ENCODE data around the gene RET.
"Not testable (repeated sequence)": the region's sequence is repeated elsewhere in the genome, so short reads cannot be mapped to it uniquely, and the experiment has no call there.

Gene RET

DNA sequence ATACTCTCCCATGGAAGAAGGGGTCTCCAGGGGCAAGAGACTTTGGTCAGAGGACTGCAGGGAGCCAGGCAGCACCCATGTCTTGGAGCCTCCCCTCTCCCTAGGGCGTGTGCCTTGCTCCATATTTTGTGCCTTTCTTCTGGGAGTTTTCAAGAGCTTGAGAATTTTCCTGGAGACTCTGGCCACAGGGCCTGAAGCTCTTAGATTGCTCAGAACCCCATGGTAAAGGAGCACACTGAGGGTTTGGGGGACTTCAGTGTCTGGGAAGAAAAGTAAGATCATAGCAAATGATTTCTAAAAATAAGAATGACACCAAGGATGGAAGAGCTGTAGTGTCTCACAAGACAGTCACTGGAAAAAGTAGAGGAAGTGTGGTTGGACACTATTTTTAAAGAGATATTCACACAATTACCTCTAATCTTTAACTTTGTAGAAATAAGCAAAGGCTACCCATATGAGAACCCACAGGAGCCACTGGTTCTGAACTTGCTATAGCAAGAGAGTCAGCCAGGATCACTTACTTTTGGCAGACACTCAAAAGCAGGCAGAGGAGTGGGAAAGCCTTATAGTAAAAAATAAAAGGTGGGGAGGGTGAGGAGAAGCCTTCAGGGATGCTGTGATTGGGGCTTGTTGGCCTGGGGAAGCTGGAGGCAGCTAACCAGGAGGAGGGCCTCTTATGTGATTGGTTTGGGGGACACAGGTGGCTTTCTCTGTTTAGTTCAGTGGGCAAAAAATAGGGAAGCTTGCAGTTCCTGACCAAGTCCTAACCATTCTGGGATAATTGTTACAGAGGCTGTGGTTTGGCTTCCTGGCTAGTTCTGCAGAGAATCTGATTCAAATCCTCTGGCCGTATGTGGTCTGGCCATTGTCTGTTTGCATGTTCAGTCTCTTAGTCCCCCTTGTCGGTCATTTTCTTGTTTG is 56.3 kb downstream of the RET start:
- in situ Hi-C loops (cut with MboI; ENCODE audit: low sequenced_read_pairs) = no loop called here
- DNase-seq (ENCODE audit: low spot score in 2 of 2) = no peak
- Histone ChIP-seq H3K36me3 (replicated peaks) (no peaks in the 10 kb centered on the region), H3K4me3 (no peak overlapping the region), H3K9me3 (no peaks in the 10 kb centered on the region), H3K27me3 (ENCODE audit: low read depth) (no peaks in the 10 kb centered on the region), H3K4me1 (peaks cover 4% of the 10 kb centered on the region)

DNA sequence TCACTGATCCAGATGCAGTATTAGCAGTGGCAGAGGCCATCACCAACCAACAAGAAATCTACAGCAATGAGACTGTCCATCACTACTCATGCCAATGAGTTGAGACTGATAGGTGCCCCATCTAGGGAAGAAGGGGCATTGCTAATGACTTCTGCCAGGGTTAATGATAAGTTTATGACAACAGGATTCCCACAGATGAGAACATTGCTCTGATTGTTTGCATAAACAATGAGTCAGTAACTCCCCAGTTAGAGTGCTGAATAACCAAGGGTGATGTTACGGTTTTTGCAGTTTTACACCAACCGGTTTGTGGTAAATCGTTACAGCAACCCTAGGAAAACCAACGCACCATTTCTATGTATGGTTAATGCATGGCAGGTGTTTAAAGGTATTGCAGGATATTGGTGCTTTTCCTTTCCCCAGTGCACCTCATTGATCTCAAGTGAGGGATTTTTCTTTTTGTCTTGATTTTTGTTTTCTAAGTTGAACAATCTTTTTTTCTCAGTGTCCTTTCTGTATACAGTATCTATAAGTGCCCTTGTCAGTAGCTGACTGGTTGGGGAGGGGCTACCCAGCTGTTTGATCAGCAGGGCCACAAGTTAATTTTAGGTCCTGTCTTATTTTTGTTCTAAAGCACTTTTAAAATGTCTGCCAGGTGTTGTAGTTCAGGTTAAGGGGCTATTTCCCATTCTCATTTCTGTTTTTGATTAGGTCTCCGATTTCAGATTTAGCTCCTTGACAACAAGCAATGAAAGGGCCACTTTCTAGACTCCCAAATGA is 57.4 kb downstream of the RET start:
- H3K4me3 ChIP-seq = no peak overlapping the region
- in situ Hi-C loops (cut with MboI; ENCODE audit: low sequenced_read_pairs) = no loop called here
- peaks cover 4% of the 10 kb centered on the region for H3K4me1 ChIP-seq
- H3K36me3 ChIP-seq (replicated peaks) = no peaks in the 10 kb centered on the region
- H3K27me3 ChIP-seq (ENCODE audit: low read depth) = no peaks in the 10 kb centered on the region
- no peaks in the 10 kb centered on the region for H3K9me3 ChIP-seq
- no peak for DNase-seq (ENCODE audit: low spot score in 2 of 2)

DNA sequence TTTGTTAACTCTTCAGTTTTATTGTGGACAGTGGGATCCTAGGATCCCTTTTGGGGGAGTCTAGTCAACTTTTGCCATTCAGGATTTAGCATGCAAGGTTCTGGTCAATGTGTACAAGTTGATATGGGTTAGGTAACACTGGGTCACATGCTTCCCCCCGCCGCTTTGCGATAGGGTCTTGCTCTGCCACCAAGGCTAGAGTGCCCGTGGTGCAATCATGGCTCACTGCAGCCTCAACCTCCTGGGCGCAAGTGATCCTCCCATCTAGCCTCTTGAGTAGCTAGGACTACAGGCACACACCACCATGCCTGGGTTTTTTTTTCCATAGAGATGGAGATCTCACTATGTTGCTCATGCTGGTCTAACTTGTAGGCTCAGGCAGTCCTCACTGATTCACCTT is 58.2 kb downstream of the RET start:
- H3K36me3 ChIP-seq (replicated peaks) = no peaks in the 10 kb centered on the region
- no peak for DNase-seq (ENCODE audit: low spot score in 2 of 2)
- no peaks in the 10 kb centered on the region for H3K9me3 ChIP-seq
- in situ Hi-C loops (cut with MboI; ENCODE audit: low sequenced_read_pairs) = no loop called here
- H3K4me1 ChIP-seq = peaks cover 12% of the 10 kb centered on the region
- H3K4me3 ChIP-seq = no peak overlapping the region
- H3K27me3 ChIP-seq (ENCODE audit: low read depth) = no peaks in the 10 kb centered on the region

DNA sequence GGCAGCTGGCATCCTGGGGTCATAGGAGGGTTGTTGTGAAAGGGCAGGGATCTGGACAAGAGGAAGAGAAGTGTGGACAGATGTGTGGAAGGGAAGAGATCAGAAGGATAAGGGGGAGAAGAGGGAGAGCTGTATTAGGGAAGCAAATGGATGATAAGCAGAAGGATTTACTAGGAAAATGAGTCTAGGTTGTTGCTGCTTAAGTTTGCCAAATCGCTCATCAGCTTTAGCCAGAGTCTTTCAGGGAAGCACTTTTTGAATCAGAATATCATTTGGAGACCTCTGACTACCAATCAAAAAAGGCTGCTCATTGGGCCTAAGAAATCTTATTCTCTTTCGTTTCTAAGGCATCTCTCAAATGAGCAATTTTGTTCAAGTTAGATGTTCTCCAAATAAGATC is 58.8 kb downstream of the RET start:
- Histone ChIP-seq H3K36me3 (replicated peaks) (no peaks in the 10 kb centered on the region), H3K4me1 (peaks cover 17% of the 10 kb centered on the region), H3K4me3 (no peak overlapping the region), H3K9me3 (no peaks in the 10 kb centered on the region), H3K27me3 (ENCODE audit: low read depth) (no peaks in the 10 kb centered on the region)
- in situ Hi-C loops (cut with MboI; ENCODE audit: low sequenced_read_pairs) = no loop called here
- no peak for DNase-seq (ENCODE audit: low spot score in 2 of 2)

DNA sequence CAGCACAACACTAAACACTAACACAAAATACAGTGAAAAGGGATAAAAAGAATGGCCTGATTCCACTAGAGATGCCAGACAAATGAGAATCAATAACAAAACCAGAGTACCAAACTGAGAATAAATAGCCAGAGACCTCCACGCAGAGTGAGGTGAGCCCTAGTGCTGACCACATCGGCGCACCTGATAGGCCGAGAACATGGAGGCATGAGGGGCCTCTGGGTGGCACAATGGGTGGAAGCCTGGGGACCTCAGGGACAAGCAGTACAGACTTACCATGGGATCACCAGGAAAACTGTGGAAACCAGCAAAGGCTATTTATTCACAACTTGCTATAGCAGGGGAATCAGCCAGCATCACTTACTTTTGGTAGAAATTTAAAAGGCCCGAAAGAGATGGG is 59.6 kb downstream of the RET start:
- no peak for DNase-seq (ENCODE audit: low spot score in 2 of 2)
- Histone ChIP-seq H3K4me1 (peaks cover 18% of the 10 kb centered on the region), H3K36me3 (replicated peaks) (no peaks in the 10 kb centered on the region), H3K4me3 (no peak overlapping the region), H3K9me3 (no peaks in the 10 kb centered on the region), H3K27me3 (ENCODE audit: low read depth) (no peaks in the 10 kb centered on the region)
- in situ Hi-C loops (cut with MboI; ENCODE audit: low sequenced_read_pairs) = no loop called here

DNA sequence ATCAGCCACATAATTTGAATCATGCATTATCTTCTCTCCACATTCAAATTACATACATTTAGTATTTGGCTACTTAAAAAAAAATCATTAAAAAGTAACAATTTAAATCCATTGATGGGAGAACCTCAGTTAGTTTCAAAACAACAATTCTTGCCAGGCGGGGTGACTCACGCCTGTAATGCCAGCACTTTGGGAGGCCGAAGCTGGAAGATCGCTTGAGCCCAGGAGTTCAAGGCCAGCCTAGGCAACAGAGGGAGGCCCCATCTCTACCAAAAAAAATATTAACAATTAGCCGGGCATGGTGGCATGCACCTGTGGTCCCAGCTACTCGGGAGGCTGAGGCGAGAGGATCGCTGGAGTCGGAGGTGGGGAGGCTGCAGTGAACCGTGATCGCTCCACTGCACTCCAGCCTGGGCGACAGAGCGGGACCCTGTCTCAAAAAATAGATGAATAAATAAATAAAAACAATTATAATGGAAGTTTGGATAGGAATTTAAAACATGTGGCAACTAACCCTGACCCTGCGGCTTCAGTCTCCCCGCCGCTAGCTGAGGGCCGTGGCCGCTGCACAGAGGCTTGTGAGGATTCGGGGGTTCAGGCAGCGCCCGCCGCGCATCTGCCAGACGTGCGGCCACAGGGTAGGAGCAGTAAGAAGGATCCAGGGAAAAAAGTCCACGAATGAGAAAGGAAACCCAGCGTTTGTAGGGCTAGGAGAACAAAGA is 60.3 kb downstream of the RET start:
- in situ Hi-C loops (cut with MboI; ENCODE audit: low sequenced_read_pairs) = no loop called here
- peaks cover 18% of the 10 kb centered on the region for H3K4me1 ChIP-seq
- no peak for DNase-seq (ENCODE audit: low spot score in 2 of 2)
- H3K4me3 ChIP-seq = peak overlapping the region; percentile 66
- H3K36me3 ChIP-seq (replicated peaks) = no peaks in the 10 kb centered on the region
- H3K27me3 ChIP-seq (ENCODE audit: low read depth) = no peaks in the 10 kb centered on the region
- no peaks in the 10 kb centered on the region for H3K9me3 ChIP-seq

DNA sequence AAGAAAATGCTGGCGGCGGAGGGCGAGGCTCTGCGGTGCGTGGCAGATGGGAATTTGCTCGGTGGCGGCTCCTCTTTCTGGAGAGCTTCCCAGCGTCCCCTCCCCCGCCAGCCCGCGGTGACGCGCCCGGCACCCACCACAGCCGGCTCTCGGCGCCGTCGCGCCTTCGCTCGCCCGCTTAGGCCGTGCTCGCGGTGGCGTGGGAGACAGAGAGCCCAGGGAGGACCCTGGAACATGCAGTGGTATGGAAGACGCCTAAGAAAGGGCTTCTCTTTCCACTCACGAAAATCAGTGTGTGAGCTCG is 60.8 kb downstream of the RET start:
- peak overlapping the region; percentile 66 for H3K4me3 ChIP-seq
- H3K36me3 ChIP-seq (replicated peaks) = no peaks in the 10 kb centered on the region
- in situ Hi-C loops (cut with MboI; ENCODE audit: low sequenced_read_pairs) = no loop called here
- peaks cover 18% of the 10 kb centered on the region for H3K4me1 ChIP-seq
- no peaks in the 10 kb centered on the region for H3K9me3 ChIP-seq
- DNase-seq (ENCODE audit: low spot score in 2 of 2) = peak; percentile 27 to 80
- H3K27me3 ChIP-seq (ENCODE audit: low read depth) = no peaks in the 10 kb centered on the region

DNA sequence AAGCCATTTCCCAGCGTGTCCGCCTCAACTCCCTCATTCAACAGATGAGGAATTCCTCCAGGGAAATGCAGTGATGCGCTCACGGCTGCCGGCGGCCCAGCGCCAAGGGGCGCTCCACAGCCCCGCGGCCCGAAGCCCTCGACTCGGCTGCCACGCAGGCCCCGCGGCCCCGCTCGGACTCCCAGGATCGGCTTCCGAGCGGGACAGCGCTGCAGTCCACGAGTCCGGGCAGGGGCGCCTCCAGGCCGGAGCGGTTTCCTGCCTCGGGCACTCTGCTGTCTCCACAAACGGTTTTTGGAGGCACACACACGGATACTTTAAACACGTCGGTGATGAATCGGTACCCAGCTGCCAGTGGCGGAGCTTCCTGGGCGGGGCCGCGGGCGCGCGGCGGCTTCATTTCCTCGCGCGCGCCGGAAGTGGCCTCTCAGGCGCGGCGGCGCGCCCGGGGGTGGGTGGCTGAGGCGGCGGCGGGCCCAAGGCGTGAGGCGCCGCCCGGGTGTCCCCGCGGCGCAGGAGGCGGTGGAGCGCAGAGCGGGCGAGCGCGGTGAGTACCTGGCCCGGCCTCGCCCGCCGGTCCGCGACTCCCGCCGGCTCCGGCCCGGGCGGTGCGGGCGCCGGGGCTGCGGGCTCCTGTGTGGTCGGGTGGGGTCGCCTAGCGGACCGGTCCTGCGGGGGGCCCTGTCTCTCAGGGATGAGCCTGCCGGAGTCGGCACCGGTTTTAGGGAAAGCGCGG is 61.3 kb downstream of the RET start, which contains the start of gene CSGALNACT2:
CSGALNACT2 (plus strand) TSS at position 425 of the 736 bp plus-strand sequence. CDS start 16,705 bp downstream, outside the sequence.
- Histone ChIP-seq H3K36me3 (replicated peaks) (no peaks in the 10 kb centered on the region), H3K4me1 (peaks cover 18% of the 10 kb centered on the region), H3K27me3 (ENCODE audit: low read depth) (no peaks in the 10 kb centered on the region), H3K9me3 (no peaks in the 10 kb centered on the region), H3K4me3 (peak within 1 kb of the TSS; percentile 66)
- DNase-seq (ENCODE audit: low spot score in 2 of 2) = peak; percentile 84 to 87
- in situ Hi-C loops (cut with MboI; ENCODE audit: low sequenced_read_pairs) = no loop called here

DNA sequence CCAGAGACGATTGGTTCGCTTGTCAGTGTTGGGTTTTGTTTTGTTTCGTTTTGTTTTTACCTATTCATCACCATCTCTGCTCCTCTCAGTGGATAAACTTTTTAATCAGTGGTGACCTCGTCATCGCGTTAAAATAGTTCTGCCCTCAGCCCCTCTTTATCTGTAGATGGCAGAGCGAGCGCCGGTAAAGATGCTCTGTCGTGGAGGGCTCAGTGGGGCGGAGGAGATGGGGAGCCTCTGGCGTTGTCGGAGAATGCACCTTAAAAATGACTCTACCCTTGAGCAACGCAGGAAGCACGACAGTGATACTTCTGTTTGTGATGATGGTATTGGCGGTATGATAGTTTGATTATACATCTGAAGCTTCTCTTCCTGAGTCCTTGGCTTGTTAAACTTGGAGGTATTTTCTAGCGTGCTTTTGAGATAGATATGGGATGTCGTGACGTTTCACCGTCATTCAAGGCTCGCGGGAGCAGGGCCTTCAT is 61.9 kb downstream of the RET start:
- peak; percentile 13 to 39 for DNase-seq (ENCODE audit: low spot score in 2 of 2)

DNA sequence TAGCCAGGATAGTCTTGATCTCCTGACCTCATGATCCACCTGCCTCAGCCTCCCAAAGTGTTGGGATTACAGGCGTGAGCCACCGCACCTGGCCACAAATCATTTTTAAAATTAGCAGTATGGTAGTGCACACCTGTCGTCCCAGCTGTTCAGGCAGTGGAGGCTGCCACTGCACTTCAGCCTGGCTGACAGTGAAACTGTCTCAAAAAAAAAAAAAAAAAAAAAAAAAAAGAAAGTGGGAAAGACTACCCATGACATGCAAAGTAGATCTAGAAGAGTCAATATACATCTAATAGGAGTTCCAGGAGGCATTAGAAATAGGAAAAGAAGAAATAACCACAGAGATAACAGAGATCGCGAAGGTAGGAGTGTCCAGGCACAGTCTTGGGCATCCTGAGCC is 64.6 kb downstream of the RET start:
- no peak for DNase-seq (ENCODE audit: low spot score in 2 of 2)
- Histone ChIP-seq H3K4me1 (peaks cover 21% of the 10 kb centered on the region), H3K4me3 (no peak overlapping the region), H3K36me3 (replicated peaks) (no peaks in the 10 kb centered on the region), H3K27me3 (ENCODE audit: low read depth) (no peaks in the 10 kb centered on the region), H3K9me3 (no peaks in the 10 kb centered on the region)
- in situ Hi-C loops (cut with MboI; ENCODE audit: low sequenced_read_pairs) = no loop called here

More for the DNA sequence above, 61.9 kb downstream of the RET start:
- in situ Hi-C loops (cut with MboI; ENCODE audit: low sequenced_read_pairs) = no loop called here
- no peaks in the 10 kb centered on the region for H3K9me3 ChIP-seq
- peaks cover 18% of the 10 kb centered on the region for H3K4me1 ChIP-seq
- no peaks in the 10 kb centered on the region for H3K36me3 ChIP-seq (replicated peaks)
- no peaks in the 10 kb centered on the region for H3K27me3 ChIP-seq (ENCODE audit: low read depth)
- H3K4me3 ChIP-seq = peak overlapping the region; percentile 66

DNA sequence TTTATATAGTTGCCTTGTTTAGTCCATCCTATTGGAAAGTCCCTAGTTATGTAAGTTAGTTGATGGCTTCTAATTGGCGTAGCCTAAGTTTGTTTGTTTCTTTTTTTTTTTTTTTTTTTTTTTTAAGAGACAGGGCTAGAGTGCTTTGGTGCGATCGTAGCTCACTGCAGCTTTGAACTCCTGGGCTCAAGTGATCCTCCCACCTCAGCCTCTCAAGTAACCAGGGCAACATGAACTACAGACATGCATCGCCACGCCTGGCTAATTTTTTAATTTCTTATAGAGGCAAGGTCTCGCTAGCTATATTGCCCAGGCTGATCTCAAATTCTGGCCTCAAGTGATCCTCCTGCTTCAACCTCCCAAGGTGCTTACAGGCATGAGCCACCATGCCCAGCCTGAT is 68.4 kb downstream of the RET start:
- no peaks in the 10 kb centered on the region for H3K36me3 ChIP-seq (replicated peaks)
- in situ Hi-C loops (cut with MboI; ENCODE audit: low sequenced_read_pairs) = no loop called here
- DNase-seq (ENCODE audit: low spot score in 2 of 2) = no peak

DNA sequence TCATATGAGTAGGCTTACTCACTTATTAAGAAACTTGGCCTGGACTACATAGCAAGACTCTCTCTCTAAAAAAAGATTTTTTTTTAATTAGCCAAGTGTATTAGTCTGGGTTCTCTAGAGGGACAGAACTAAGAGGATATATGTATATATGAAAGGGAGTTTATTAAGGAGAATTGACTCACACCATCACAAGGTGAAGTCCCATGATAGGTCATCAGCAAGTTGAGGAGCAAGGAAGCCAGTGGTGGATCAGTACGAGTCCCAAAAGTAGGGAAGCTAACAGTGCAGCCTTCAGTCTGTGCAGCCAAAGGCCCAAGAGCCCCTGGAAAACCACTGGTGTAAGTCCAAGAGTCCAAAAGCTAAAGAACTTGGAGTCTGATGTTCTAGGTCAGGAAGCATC is 69.1 kb downstream of the RET start:
- DNase-seq (ENCODE audit: low spot score in 2 of 2); H3K27me3 ChIP-seq (ENCODE audit: low read depth); in situ Hi-C loops (cut with MboI; ENCODE audit: low sequenced_read_pairs): not testable (repeated sequence)

More for the DNA sequence above, 68.4 kb downstream of the RET start:
- H3K4me3 ChIP-seq = no peak overlapping the region
- H3K4me1 ChIP-seq = peaks cover 8% of the 10 kb centered on the region
- no peaks in the 10 kb centered on the region for H3K27me3 ChIP-seq (ENCODE audit: low read depth)
- H3K9me3 ChIP-seq = 0 out of 2 replicates have a peak, but pooled peaks cover 3% of the 10 kb centered on the region

DNA sequence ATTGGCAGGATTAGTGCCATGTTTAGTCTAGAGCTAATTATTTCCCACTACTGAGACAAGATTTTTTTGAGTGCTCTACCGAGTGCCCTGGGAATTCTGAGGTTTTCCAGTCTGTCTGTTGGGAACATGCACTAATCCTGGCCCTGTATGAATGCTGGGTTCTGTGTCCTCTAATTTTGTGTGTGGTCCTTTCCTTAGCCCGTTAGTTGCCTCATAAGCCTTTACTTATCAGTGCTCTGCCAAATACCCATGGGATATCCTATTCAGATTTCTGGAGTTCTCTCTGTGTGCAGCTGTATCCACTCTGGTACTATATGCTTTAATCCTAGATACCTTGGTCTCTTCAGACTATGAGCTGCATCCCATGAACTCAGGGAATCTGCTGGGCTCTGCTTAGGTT is 74.5 kb downstream of the RET start:
- in situ Hi-C loops (cut with MboI; ENCODE audit: low sequenced_read_pairs) = no loop called here
- H3K4me3 ChIP-seq = no peak overlapping the region

More for the DNA sequence above, 69.1 kb downstream of the RET start:
- H3K9me3 ChIP-seq; H3K4me3 ChIP-seq; H3K36me3 ChIP-seq (replicated peaks); H3K4me1 ChIP-seq: not testable (repeated sequence)

More for the DNA sequence above, 74.5 kb downstream of the RET start:
- H3K36me3 ChIP-seq (replicated peaks) = no peaks in the 10 kb centered on the region
- H3K9me3 ChIP-seq = 0 out of 2 replicates have a peak, but pooled peaks cover 3% of the 10 kb centered on the region
- H3K27me3 ChIP-seq (ENCODE audit: low read depth) = no peaks in the 10 kb centered on the region
- peaks cover 4% of the 10 kb centered on the region; the same call in 1 of the 2 replicates for H3K4me1 ChIP-seq
- no peak for DNase-seq (ENCODE audit: low spot score in 2 of 2)

Data from HAP-1 (cell line).